K562 (cell line): Measurements from ENCODE around the gene BMF. TPM values are rescaled to one million over a fixed set of nuclear protein-coding genes. Genes with fewer than 3 reads are reported as not detected.
A peak's percentile ranks its signal among the peaks of the same experiment; 100 is the strongest.

ENCODE experiments used
- ASH1L ChIP-seq: fragments of 450-650 bp; IDR thresholded peaks from 2 replicates; pipeline ENCODE4 v1.6.1; 2018; ENCODE audit warnings: borderline replicate concordance, mild to moderate bottlenecking, low read depth; ENCODE audit not compliant: partially characterized antibody
- C11orf30 ChIP-seq: fragments of 450-650 bp; IDR thresholded peaks from 2 replicates; pipeline ENCODE4 v1.6.1; 2016; ENCODE audit warnings: low read depth, mild to moderate bottlenecking
- ESRRA ChIP-seq: fragments of 450-650 bp; IDR thresholded peaks from 2 replicates; pipeline ENCODE4 v1.6.1; 2014; ENCODE audit warnings: low read depth, mild to moderate bottlenecking, moderate library complexity, borderline replicate concordance
- FOXA1 ChIP-seq: fragments of 450-650 bp; IDR thresholded peaks from 2 replicates; pipeline ENCODE4 v1.6.1; 2016; ENCODE audit warnings: mild to moderate bottlenecking, borderline replicate concordance
- HDAC1 ChIP-seq, 2 experiments: fragments of 450-650 bp; IDR thresholded peaks; 2 replicates each; pipeline ENCODE4 v1.6.1; 2016 to 2017; ENCODE audit warnings: inconsistent platforms in 1 of 2, mild to moderate bottlenecking in 1 of 2, moderate library complexity in 1 of 2
- MAFF ChIP-seq: IDR thresholded peaks from 2 replicates; pipeline ENCODE4 v1.6.1; 2012; ENCODE audit warnings: low read length, improper control_type of control experiment
- MAFG ChIP-seq: fragments of 450-650 bp; conservative IDR thresholded peaks from 2 replicates; pipeline ENCODE4 v1.6.1; 2016; ENCODE audit warnings: missing genetic modification characterization, missing compliant biosample characterization
- MAFK ChIP-seq: IDR thresholded peaks from 2 replicates; pipeline ENCODE4 v1.6.1; 2011; ENCODE audit warnings: low read length, improper control_type of control experiment
- MCM7 ChIP-seq, 2 experiments: fragments of 450-650 bp; IDR thresholded peaks; 2 replicates each; pipeline ENCODE4 v1.6.1; 2016 to 2018
- MEIS2 ChIP-seq: fragments of 450-650 bp; IDR thresholded peaks from 2 replicates; pipeline ENCODE4 v1.6.1; 2014; ENCODE audit warnings: mild to moderate bottlenecking; ENCODE audit not compliant: partially characterized antibody
- NEUROD1 ChIP-seq: fragments of 150-350 bp; IDR thresholded peaks from 2 replicates; pipeline ENCODE4 v1.6.1; 2014; ENCODE audit warnings: borderline replicate concordance, low read length, low read depth; ENCODE audit not compliant: partially characterized antibody
- NR2C1 ChIP-seq, 2 experiments: fragments of 450-650 bp; IDR thresholded peaks; 2 replicates each; pipeline ENCODE4 v1.6.1; 2017; ENCODE audit warnings: mild to moderate bottlenecking in 2 of 2, antibody characterized with exemption in 1 of 2, inconsistent platforms in 1 of 2, missing compliant biosample characterization in 1 of 2, missing genetic modification characterization in 1 of 2
- SRSF1 ChIP-seq: fragments of 200-400 bp; formaldehyde crosslinking; IDR thresholded peaks from 2 replicates; pipeline ENCODE4 v1.6.1; 2017; ENCODE audit warnings: mild to moderate bottlenecking, low read depth, low read length, moderate library complexity
- TSC22D4 ChIP-seq: fragments of 450-650 bp; IDR thresholded peaks from 2 replicates; pipeline ENCODE4 v1.6.1; 2016; ENCODE audit warnings: missing genetic modification characterization, missing biosample characterization, control low read depth
- ZFP1 ChIP-seq: fragments of 450-650 bp; formaldehyde crosslinking; IDR thresholded peaks from 2 replicates; pipeline ENCODE4 v1.4.0; 2020; ENCODE audit warnings: mild to moderate bottlenecking, mixed read lengths
- ZNF766 ChIP-seq: fragments of 200-800 bp; sonication (Bioruptor generic); conservative IDR thresholded peaks from 2 replicates; pipeline ENCODE4 v1.6.1; 2016; ENCODE audit warnings: missing genetic modification characterization, missing compliant biosample characterization
- polyA plus RNA-seq, 8 experiments: library from polyadenylated mRNA; depleted of rRNA in 4 of 8; stranded (reverse) in 5 of 8; unstranded in 3 of 8; fragments of >200 nt; fragmentation: Nextera tagmentation in 2 of 8; fragmentation: Illumina TruSeq in 1 of 8; extraction: Ambion mirVana in 2 of 8; extraction: Trizol in 1 of 8; gene quantifications; 2 replicates each; pipeline versions ENCODE4 v1.2.1 to v1.2.3, GENCODE V29; 2011 to 2014; ENCODE audit warnings: inconsistent platforms in 1 of 8, missing spikeins in 1 of 8
- total RNA-seq, 7 experiments: library from RNA; depleted of rRNA in 6 of 7; stranded (reverse); fragments of >200 nt in 6 of 7; fragmentation: Illumina TruSeq in 2 of 7; extraction: Trizol in 2 of 7; gene quantifications; 2 replicates each; pipeline versions ENCODE4 v1.2.1 to v1.2.3, GENCODE V29; 2011 to 2021; ENCODE audit warnings: low replicate concordance in 1 of 7
- TF ChIP-seq, protein P1 (sequence below): fragments of 200-800 bp; sonication (Bioruptor generic); IDR thresholded peaks from 2 replicates; pipeline ENCODE4 v1.6.1; 2017; ENCODE audit warnings: missing genetic modification characterization, missing compliant biosample characterization
- TF ChIP-seq, protein P2 (sequence below): IDR thresholded peaks from 2 replicates; pipeline ENCODE4 v1.6.1; 2011; ENCODE audit not compliant: insufficient read length; ENCODE audit errors: extremely low read depth
- TF ChIP-seq, protein P3 (sequence below), 2 experiments: fragments of 450-650 bp; IDR thresholded peaks; 2 replicates each; pipeline ENCODE4 v1.6.1; 2018; ENCODE audit warnings: mild to moderate bottlenecking in 2 of 2, low read depth in 1 of 2; ENCODE audit not compliant: partially characterized antibody in 2 of 2
- TF ChIP-seq, protein P4 (sequence below): fragments of 450-650 bp; formaldehyde crosslinking; IDR thresholded peaks from 2 replicates; pipeline ENCODE4 v1.4.0; 2022; ENCODE audit warnings: mild to moderate bottlenecking, moderate library complexity

Gene BMF
- total and polyA plus RNA-seq, 9 of the 15 experiments (the other 6 are each of a cell fraction or from before 2014, with no cell fraction given), result 0.25 to 0.91 (median 0.59) TPM; not detected in 2

DNA sequence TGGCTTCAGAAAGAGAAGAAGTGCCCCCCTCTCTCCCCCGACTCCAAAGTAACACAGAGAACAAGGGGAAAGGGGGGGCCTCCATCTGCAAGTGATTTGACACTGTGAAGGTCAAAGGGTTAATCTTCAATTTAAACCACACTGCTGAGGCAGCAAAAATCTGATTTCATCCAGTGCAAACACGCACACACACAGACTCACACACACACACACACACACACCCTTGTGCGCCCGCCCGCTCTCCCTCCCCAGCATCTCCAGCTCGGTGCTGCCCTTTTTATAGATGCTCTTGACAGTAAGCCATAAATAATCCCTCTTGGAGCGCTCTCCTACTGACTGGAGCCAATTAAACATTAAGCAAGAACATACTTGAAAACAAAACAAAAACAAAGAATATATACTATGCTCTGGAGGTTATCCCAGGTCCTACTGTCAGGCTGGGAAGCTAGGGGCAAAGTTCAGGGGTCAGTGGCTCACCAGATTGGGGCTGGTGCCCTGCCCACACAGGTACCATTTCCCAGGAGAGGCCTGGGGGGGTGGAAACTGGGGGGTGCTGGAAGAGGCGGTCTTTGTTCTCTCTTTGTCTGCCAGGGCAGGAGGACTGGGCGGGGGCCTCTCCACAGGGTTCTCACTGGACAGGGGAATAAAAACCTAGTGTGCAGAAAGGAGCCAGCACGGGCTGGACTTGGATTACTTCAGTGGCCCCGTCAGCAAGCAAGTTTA, 16.3 kb downstream of the BMF start (continued):
- TF ChIP-seq SRSF1 (no peak), MAFG (tag) (peak; percentile 93), NEUROD1 (no peak), ASH1L (no peak), ESRRA (0 out of 2 replicates have a peak, but pooled peaks have one; percentile 32), MAFK (peak; percentile 75), TSC22D4 (tag) (no peak), MAFF (peak; percentile 81), C11orf30 (peak; percentile 95), ZFP1 (CRISPR knock-in tag) (no peak), MEIS2 (peak; percentile 69), HDAC1 (IDR thresholded peaks at IDR 0.05) (peak in 1 of 2 experiments; percentile 41; a peak in 1 of 4 replicates), MCM7 (IDR thresholded peaks at IDR 0.05) (no peak), ZNF766 (CRISPR knock-in tag) (no peak), NR2C1 (IDR thresholded peaks at IDR 0.05) (peak; percentile 51), NR2C1 (tag; IDR thresholded peaks at IDR 0.05) (peak; percentile 70), FOXA1 (no peak)
- TF ChIP-seq, protein P1, sequence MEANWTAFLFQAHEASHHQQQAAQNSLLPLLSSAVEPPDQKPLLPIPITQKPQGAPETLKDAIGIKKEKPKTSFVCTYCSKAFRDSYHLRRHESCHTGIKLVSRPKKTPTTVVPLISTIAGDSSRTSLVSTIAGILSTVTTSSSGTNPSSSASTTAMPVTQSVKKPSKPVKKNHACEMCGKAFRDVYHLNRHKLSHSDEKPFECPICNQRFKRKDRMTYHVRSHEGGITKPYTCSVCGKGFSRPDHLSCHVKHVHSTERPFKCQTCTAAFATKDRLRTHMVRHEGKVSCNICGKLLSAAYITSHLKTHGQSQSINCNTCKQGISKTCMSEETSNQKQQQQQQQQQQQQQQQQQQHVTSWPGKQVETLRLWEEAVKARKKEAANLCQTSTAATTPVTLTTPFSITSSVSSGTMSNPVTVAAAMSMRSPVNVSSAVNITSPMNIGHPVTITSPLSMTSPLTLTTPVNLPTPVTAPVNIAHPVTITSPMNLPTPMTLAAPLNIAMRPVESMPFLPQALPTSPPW, result peak; percentile 24; the same call in 1 of the 2 replicates
- TF ChIP-seq, protein P2, sequence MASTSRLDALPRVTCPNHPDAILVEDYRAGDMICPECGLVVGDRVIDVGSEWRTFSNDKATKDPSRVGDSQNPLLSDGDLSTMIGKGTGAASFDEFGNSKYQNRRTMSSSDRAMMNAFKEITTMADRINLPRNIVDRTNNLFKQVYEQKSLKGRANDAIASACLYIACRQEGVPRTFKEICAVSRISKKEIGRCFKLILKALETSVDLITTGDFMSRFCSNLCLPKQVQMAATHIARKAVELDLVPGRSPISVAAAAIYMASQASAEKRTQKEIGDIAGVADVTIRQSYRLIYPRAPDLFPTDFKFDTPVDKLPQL, result no peak
- TF ChIP-seq, protein P3, sequence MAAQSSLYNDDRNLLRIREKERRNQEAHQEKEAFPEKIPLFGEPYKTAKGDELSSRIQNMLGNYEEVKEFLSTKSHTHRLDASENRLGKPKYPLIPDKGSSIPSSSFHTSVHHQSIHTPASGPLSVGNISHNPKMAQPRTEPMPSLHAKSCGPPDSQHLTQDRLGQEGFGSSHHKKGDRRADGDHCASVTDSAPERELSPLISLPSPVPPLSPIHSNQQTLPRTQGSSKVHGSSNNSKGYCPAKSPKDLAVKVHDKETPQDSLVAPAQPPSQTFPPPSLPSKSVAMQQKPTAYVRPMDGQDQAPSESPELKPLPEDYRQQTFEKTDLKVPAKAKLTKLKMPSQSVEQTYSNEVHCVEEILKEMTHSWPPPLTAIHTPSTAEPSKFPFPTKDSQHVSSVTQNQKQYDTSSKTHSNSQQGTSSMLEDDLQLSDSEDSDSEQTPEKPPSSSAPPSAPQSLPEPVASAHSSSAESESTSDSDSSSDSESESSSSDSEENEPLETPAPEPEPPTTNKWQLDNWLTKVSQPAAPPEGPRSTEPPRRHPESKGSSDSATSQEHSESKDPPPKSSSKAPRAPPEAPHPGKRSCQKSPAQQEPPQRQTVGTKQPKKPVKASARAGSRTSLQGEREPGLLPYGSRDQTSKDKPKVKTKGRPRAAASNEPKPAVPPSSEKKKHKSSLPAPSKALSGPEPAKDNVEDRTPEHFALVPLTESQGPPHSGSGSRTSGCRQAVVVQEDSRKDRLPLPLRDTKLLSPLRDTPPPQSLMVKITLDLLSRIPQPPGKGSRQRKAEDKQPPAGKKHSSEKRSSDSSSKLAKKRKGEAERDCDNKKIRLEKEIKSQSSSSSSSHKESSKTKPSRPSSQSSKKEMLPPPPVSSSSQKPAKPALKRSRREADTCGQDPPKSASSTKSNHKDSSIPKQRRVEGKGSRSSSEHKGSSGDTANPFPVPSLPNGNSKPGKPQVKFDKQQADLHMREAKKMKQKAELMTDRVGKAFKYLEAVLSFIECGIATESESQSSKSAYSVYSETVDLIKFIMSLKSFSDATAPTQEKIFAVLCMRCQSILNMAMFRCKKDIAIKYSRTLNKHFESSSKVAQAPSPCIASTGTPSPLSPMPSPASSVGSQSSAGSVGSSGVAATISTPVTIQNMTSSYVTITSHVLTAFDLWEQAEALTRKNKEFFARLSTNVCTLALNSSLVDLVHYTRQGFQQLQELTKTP (IDR thresholded peaks at IDR 0.05; ENCODE audit: low read depth in 1 of 2, partially characterized antibody in 2 of 2), result no peak
- TF ChIP-seq, protein P4, sequence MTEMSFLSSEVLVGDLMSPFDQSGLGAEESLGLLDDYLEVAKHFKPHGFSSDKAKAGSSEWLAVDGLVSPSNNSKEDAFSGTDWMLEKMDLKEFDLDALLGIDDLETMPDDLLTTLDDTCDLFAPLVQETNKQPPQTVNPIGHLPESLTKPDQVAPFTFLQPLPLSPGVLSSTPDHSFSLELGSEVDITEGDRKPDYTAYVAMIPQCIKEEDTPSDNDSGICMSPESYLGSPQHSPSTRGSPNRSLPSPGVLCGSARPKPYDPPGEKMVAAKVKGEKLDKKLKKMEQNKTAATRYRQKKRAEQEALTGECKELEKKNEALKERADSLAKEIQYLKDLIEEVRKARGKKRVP (CRISPR knock-in tag), result no peak
